ENCODE data around the gene TP53I3.
"Not testable (repeated sequence)": the region's sequence is repeated elsewhere in the genome, so short reads cannot be mapped to it uniquely, and the experiment has no call there.

The TP53I3 gene

DNA sequence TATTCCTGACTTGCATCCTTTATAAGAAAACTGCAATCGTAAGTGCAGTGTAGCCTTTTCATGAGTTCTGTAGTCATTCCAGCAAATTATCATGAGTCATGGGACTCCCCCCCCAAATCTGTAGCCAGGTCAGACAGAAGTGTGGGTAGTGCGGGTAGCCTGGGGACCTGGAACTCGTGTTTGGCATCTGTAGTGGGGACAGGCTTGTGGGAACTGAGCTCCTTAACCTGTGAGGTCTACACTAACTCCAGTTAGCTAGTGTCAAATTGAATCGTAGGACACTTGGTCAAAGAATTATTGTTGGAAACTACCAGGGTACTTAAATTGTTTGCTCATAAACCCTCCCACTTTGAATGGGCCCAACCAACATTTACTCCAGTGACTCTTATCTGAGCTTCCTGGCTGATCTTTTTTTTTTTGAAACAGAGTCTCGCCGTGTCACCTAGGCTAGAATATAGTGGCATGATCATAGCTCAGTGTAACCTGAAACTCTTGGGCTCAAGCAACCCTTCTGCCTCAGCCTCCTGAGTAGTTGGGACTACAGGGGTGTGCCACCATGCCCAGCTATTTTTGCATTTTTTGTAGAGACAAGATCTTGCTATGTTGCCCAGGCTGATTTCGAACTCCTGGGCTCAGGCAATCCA, 26.1 kb upstream of the TP53I3 start:
- DNase-seq (ENCODE audit: low read depth): no peak
- TF ChIP-seq, protein P1, sequence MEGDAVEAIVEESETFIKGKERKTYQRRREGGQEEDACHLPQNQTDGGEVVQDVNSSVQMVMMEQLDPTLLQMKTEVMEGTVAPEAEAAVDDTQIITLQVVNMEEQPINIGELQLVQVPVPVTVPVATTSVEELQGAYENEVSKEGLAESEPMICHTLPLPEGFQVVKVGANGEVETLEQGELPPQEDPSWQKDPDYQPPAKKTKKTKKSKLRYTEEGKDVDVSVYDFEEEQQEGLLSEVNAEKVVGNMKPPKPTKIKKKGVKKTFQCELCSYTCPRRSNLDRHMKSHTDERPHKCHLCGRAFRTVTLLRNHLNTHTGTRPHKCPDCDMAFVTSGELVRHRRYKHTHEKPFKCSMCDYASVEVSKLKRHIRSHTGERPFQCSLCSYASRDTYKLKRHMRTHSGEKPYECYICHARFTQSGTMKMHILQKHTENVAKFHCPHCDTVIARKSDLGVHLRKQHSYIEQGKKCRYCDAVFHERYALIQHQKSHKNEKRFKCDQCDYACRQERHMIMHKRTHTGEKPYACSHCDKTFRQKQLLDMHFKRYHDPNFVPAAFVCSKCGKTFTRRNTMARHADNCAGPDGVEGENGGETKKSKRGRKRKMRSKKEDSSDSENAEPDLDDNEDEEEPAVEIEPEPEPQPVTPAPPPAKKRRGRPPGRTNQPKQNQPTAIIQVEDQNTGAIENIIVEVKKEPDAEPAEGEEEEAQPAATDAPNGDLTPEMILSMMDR (IDR thresholded peaks at IDR 0.05; ENCODE audit: insufficient read depth, low read depth, low read length, missing control alignments): no peak
- no peak overlapping the region for H3K4me3 ChIP-seq (ENCODE audit: low read depth, low read length)

DNA sequence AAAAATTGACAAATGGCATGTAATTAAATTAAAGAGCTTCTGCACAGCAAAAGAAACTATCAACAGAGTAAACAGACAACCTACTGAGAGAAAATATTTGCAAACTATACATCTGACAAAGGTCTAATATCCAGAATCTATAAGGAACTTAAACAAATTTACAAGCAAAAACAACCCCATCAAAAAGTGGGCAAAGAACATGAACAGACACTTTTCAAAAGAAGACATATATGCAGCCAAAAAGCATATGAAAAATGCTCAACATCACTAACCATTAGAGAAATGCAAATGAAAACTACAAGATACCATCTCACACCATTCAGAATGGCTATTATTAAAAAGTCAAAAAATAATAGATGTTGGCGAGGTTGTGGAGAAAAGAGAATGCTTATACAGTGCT, 24.8 kb upstream of the TP53I3 start:
- DNase-seq (ENCODE audit: low read depth); H3K4me3 ChIP-seq (ENCODE audit: low read depth, low read length): not testable (repeated sequence)

DNA sequence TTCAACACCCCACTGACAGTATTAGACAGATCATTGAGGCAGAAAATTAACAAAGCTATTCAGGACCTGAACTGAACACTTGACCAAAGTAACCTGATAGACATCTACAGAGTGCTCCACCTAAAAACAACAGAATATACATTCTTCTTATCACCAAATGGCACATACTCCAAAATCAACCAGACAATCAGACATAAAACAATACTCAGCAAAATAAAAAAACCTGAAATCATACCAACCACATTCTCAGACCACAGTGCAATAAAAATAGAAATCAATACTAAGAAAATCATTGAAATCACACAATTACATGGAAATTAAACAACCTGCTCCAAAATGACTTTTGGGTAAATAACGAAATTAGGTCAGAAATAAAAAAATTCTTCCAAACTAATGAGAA, 22.7 kb upstream of the TP53I3 start:
- H3K4me3 ChIP-seq (ENCODE audit: low read depth, low read length): no peak overlapping the region
- DNase-seq (ENCODE audit: low read depth): no peak
- TF ChIP-seq, protein P1 (IDR thresholded peaks at IDR 0.05; ENCODE audit: insufficient read depth, low read depth, low read length, missing control alignments): no peak

DNA sequence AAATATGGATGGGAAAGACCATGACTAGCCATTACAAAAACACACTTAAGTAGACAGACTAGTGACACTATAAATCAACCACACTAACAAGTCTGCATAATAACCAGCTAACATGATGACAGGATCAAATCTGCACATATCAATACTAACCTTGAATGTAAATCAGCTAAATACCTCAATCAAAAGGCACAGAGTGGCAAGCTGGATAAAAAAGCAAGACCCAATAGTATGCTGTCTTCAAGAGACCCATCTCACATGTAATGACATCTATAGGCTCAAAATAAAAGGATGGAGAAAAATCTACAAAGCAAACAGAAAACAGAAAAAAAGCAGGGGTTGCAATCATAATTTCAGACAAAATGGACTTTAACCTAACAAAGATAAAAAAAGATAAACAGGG, 22.2 kb upstream of the TP53I3 start:
- TF ChIP-seq, protein P1 (IDR thresholded peaks at IDR 0.05; ENCODE audit: insufficient read depth, low read depth, low read length, missing control alignments): no peak
- no peak overlapping the region for H3K4me3 ChIP-seq (ENCODE audit: low read depth, low read length)
- no peak for DNase-seq (ENCODE audit: low read depth)

DNA sequence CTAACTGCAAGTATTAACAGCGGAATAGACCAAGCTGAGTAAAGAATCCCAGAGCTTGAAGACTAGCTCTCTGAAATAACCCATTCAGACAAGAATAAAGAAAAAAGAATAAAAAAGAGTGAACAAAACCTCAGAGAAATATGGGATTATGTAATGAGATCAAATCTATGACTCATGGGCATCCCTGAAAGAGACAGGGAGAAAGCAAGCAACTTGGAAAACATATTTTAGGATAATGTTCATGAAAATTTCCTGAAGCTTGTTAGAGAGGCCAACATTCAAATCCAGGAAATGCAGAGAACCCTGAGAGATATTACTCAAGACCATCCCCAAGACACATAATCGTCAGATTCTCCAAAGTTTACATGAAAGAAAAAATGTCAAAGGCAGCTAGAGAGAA, 21.2 kb upstream of the TP53I3 start:
- TF ChIP-seq, protein P1 (IDR thresholded peaks at IDR 0.05; ENCODE audit: insufficient read depth, low read depth, low read length, missing control alignments): no peak
- DNase-seq (ENCODE audit: low read depth): no peak
- H3K4me3 ChIP-seq (ENCODE audit: low read depth, low read length): no peak overlapping the region

DNA sequence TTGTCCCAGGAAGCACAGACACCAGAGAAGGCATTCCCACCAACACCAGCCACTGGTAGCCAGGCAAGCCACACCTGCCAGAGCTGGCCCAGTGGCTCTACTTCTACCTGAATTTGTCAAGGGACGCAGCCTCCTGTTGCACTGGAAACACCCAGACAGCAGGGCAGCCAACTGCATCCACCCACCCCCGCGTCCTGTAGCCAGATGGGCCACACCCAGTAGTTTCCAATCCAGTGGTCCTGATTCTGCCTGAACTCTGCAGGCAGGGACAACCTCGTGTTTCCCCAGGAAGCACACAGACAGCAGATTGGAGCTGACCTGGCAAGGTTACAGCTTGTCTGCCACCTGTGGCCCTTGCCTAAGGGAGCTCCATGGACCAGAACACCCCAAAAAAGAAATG, 20.3 kb upstream of the TP53I3 start:
- H3K4me3 ChIP-seq (ENCODE audit: low read depth, low read length): no peak overlapping the region
- TF ChIP-seq, protein P1 (IDR thresholded peaks at IDR 0.05; ENCODE audit: insufficient read depth, low read depth, low read length, missing control alignments): no peak
- DNase-seq (ENCODE audit: low read depth): no peak

DNA sequence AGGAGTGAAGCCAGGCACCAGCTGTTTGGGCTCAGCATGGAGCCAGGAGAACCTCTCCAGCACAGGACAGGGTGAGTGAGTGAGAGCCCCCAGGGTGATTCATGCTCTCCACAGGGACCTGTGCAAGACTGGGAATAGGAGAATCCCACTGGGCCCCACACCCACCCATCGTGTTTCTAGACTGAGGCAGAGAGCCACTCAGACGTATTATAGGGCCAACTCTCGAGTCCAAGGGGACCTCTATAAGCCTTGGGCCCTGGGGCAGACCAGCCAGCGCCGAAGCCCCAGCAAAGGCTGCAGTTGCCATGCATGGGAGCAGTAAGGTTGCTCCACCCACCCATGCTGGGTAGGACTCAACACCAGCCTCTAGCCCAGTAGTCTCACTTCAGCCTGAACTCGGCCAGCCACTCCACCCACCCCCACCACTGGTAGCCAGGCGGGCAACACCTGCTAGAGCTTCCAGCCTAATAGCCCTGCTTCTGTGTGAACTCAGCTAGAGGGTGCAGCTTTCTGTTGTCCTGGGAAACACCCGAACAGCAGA, 19.5 kb upstream of the TP53I3 start:
- TF ChIP-seq, protein P1 (IDR thresholded peaks at IDR 0.05; ENCODE audit: insufficient read depth, low read depth, low read length, missing control alignments): no peak
- H3K4me3 ChIP-seq (ENCODE audit: low read depth, low read length): no peak overlapping the region
- DNase-seq (ENCODE audit: low read depth): no peak

All from GM12865 (cell line).